NCI-H146 treated with DMSO at 0.1 percent for 48 hours (cell line): ENCODE data around the gene IGFBP4.
"Not testable (repeated sequence)": the region's sequence is repeated elsewhere in the genome, so short reads cannot be mapped to it uniquely, and the experiment has no call there.

ENCODE experiments used
- DNase-seq: peaks from one replicate; lab custom pipeline; 2025; ENCODE audit not compliant: unreplicated experiment; lab: John Stamatoyannopoulos, UW

IGFBP4 gene

GRCh38 chr17:40443196-40443987, at the start of gene IGFBP4:
Gene IGFBP4, plus strand, starts transcription at chr17:40443450. Its CDS starts 286 bp downstream, at chr17:40443736.
- DNase-seq: peak; percentile 35

GRCh38 chr17:40399185-40399584, 44.1 kb upstream of the IGFBP4 start:
- DNase-seq: no peak

DNA sequence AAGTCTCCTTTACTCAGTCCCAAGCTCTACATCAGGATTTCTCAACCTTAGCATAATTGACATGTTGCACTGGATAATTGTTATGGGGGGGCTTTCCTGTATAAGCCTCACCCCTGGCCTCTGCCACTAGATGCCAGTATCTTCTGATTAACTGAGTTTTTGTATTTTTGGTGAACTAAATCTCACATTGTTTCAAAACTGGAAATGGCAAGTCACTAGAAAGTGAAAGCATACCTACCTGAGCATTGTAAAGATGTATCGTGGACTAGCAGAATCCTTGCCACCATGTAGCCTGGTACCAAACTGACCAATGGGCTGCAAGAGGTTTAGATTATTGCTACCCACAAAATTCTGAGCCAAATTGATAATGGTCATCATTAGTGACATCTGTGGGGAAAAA, 40.6 kb upstream of the IGFBP4 start:
- no peak for DNase-seq

- DNase-seq: no peak
Observed at GRCh38 chr17:40404003-40404402, 39.2 kb upstream of the IGFBP4 start.

DNA sequence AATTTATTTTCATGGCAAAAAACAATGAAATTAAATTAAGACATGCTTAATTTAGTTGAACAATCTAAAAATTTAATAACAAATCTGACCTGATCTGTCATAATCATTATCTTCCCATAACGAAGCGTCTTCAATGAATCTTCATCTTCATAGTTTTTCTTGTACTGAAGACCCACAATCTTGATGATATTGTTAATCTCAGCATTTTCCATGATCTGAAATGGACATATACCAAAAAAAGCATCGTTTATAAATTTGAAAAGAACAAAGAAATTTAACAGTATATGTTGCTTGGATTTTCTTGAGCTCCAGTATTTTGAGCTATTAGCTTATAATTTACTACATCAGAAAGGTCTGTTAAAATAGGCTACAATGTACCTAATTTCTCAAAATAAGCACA, 35.8 kb upstream of the IGFBP4 start:
- DNase-seq: no peak

DNA sequence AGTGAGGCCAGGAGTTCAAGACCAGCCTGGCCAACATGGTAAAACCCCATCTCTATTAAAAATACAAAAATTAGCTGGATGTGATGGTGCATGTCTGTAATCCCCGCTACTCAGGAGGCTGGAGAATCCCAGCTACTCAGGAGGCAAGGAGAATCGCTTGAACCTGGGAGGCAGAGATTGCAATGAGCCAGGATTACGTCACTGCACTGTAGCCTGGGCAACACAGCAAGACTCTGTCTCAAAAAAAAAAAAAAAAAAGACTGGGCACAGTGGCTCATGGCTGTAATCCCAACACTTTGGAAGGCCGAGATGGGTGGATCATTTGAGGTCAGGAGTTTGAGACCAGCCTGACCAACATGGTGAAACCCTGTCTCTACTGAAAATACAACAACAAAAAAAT, 33.7 kb upstream of the IGFBP4 start:
- DNase-seq: not testable (repeated sequence)

DNA sequence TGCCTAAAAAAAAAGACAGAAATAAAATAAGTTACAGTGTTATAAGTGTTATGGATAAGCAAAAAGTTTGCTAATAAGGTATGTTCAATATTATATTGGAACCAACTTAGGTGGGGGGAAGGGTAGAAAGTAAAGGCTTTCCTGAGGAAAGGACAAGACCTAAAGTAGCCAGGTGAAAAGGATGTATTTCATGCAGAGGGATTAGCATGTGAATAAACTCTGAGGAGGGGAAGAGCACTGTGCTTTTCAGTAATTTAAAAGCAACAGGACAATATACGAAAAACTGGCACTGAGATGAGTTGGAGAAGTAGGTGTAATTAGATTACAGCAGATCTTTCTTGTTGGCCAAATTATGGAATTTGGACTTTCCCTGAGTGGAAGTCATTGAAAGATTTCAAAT, 33.2 kb upstream of the IGFBP4 start:
- no peak for DNase-seq

DNA sequence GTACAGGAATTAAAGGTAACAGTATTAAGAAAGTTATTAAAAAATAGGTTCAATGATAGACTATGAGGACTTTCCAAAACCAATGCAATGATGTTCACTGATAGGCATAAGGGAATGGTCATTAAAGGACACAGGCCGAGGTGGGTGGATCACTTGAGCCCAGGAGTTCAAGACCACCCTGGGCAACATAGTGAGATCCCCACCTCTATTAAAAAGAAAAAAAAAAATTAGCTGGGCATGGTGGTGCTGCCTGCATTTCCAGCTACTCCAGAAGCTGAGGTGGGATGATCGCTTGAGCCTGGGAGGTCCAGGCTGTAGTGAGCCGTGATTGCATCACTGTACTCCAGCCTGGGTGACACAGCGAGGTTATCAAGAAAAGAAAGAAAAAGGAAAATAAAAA, 31.4 kb upstream of the IGFBP4 start:
- no peak for DNase-seq

GRCh38 chr17:40412880-40413279, 30.4 kb upstream of the IGFBP4 start:
- DNase-seq: no peak

GRCh38 chr17:40414312-40414711, 28.9 kb upstream of the IGFBP4 start:
- DNase-seq: not testable (repeated sequence)

GRCh38 chr17:40415390-40415789, 27.9 kb upstream of the IGFBP4 start:
- DNase-seq: no peak

DNA sequence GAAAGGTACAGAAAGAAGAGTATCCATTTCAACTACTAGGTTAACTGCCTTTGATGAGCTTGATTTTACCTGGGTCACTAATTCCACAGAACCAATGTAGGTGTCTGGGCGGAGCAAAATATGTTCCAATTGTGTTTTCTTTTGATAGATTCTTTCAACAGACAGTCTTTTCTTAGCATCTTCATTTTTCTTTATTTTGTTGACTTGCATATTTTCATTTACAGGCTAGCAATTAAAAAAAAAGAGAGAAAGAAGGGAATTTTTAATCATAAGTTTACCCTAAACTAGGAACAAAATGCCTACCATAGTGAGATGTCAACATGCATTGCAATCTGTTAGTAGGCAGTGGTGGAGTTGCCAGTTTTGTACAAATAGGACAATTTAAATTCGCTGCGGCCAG, 26.6 kb upstream of the IGFBP4 start:
- DNase-seq: no peak

- DNase-seq: peak; percentile 13
Observed at GRCh38 chr17:40417258-40417608, 26.0 kb upstream of the IGFBP4 start.

- DNase-seq: peak; percentile 99
Observed at GRCh38 chr17:40417609-40418427, 25.4 kb upstream of the IGFBP4 start, which contains the start of gene TOP2A. Gene TOP2A, minus strand, starts transcription at chr17:40417896. Its CDS starts 105 bp downstream, at chr17:40417791.

GRCh38 chr17:40418428-40418706, 24.9 kb upstream of the IGFBP4 start:
- no peak for DNase-seq

DNA sequence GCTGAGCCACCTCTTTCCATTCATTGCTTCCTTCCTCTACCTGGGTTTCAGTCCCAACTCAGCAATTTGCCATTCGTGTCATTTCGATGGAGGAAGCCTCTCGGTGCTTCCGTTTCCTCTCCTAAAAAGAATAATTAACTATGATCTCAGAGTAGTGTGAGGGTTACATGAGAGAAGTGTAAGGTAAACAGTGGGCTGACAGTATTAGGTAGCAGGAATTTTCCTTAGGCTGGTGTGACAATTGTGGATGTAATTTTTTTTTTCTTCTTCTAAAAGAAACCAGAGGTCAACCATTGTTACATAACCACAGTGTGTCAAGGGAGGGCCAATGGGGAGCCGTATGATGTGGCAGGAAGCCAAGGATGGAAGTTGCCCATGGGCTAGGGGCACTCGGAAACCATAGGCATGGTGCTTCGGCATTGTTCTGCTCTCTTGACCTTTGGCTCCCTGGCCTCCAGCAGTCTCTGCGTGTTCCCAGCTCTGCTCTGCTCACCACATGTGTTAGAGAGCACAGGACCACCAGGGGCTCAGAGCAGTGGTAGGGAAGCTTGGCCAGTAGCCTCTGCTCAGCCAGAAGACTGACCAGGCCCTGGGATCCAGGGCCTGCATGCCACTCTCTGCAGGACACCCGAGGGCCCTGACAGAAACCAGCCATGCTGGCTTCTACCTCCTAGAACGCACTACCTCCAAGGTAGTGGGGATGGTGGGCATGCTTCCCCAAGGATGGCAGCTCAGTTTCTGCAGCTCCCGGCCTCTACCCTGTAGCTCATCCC, 23.5 kb upstream of the IGFBP4 start:
- DNase-seq: peak; percentile 12

DNA sequence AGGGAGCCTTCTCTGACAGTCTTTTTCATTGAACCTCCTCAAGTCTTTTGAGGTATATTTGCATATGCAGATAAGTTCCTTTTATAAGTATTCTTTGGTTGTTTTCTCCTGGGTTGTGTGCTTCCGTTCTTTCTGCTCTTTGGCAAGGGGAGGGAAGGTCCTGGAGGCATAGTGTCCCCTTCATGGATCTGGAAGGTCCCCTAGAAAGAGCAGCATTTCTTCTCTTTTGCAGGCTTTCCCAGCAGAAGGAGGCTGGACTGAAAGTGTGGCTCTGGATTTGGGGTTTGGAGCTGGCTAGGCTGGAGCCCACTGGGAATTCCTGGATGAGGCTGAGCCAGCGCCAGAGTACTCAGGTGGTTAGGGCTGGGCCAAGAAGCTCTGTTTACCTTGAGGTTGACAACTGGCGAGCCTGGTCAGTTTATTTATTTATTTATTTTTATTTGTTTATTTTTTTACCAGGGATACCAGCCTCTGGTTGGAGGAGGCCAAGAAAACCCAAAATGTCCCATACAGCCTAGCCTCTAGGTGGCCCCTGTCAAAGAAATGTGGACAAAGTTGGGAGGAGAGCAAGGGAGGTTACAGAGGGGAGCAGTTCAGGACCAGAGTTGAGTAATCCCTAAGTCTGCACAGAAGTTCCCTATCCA, 20.1 kb upstream of the IGFBP4 start:
- no peak for DNase-seq

DNA sequence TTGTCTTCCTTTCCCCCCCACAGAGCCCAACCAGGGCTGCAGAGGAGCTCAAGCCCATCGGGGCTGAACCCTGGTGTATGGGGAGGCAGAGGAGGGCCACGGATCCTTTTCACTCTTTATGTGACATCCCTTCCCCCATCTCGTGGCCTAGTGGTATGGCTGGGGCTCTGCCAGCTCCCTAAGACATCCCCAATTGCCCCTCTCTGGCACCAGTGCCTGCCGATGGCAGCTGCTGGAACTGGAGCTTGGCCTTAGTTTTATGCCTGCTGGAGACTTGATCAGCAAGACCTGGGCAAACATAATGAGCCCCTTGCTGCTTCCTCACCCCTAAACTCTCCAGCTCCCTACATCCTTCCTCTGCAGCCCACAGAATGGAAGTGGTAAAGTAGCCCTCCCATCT, 17.5 kb upstream of the IGFBP4 start:
- DNase-seq: no peak

- no peak for DNase-seq
Observed at GRCh38 chr17:40427002-40427491, 16.2 kb upstream of the IGFBP4 start.

GRCh38 chr17:40430272-40431230, 12.7 kb upstream of the IGFBP4 start:
- no peak for DNase-seq
